ENCODE measurements around the gene SAXO1.

SAXO1 gene

DNA sequence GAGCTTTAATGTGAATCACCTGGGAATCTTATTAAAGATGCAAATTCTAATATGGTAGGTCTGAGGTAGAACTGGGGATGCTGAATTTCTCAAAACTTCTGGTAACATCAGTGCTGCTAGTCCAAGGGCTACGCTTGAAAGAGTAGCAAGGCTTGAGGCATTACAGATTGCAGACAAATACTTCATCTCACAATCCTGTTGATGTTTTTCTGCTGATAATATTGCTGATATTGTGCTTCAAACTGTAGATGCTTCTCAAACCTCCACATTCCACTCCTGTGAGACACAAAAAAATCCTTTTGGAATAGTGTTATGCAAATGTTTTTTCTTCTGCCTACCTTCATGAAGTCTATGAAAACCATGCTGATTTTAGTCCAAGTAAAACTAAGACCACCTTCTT is 139.5 kb downstream of the SAXO1 start:
- no peak overlapping the region for H3K4me3 ChIP-seq (ENCODE audit: low read length)
- TF ChIP-seq, protein P1, sequence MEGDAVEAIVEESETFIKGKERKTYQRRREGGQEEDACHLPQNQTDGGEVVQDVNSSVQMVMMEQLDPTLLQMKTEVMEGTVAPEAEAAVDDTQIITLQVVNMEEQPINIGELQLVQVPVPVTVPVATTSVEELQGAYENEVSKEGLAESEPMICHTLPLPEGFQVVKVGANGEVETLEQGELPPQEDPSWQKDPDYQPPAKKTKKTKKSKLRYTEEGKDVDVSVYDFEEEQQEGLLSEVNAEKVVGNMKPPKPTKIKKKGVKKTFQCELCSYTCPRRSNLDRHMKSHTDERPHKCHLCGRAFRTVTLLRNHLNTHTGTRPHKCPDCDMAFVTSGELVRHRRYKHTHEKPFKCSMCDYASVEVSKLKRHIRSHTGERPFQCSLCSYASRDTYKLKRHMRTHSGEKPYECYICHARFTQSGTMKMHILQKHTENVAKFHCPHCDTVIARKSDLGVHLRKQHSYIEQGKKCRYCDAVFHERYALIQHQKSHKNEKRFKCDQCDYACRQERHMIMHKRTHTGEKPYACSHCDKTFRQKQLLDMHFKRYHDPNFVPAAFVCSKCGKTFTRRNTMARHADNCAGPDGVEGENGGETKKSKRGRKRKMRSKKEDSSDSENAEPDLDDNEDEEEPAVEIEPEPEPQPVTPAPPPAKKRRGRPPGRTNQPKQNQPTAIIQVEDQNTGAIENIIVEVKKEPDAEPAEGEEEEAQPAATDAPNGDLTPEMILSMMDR (IDR thresholded peaks at IDR 0.05; ENCODE audit: insufficient read depth, low read depth, low read length, missing control alignments), result no peak
- no peak for DNase-seq (ENCODE audit: low read depth)

- peak; percentile 12 for DNase-seq (ENCODE audit: low read depth)
- TF ChIP-seq, protein P1 (IDR thresholded peaks at IDR 0.05; ENCODE audit: insufficient read depth, low read depth, low read length, missing control alignments), result no peak
- no peak overlapping the region for H3K4me3 ChIP-seq (ENCODE audit: low read length)
These were observed 140.0 kb downstream of the SAXO1 start for GRCh38 chr9:18893046-18893445.

GRCh38 chr9:18891946-18892670 is 140.9 kb downstream of the SAXO1 start:
- DNase-seq (ENCODE audit: low read depth), result no peak
- TF ChIP-seq, protein P1 (IDR thresholded peaks at IDR 0.05; ENCODE audit: insufficient read depth, low read depth, low read length, missing control alignments), result no peak
- H3K4me3 ChIP-seq (ENCODE audit: low read length), result no peak overlapping the region

- DNase-seq (ENCODE audit: low read depth), result peak; percentile 60
These were observed 142.6 kb downstream of the SAXO1 start for GRCh38 chr9:18890372-18890771.

DNA sequence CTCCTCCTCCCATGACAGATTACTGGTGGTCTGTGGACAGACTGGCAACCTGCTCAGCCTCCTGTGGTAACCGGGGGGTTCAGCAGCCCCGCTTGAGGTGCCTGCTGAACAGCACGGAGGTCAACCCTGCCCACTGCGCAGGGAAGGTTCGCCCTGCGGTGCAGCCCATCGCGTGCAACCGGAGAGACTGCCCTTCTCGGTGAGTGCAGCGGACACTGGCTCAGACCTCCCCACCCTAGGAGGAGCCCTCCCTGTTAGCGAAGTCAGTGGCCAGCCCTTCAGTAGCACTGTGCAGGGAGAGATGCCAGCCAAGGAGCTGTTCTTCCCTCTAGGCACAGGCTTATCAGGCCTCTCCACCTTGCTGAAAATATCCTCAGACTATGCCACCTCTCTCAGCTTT is 143.5 kb downstream of the SAXO1 start:
- H3K4me3 ChIP-seq (ENCODE audit: low read length), result no peak overlapping the region
- DNase-seq (ENCODE audit: low read depth), result no peak
- TF ChIP-seq, protein P1 (IDR thresholded peaks at IDR 0.05; ENCODE audit: insufficient read depth, low read depth, low read length, missing control alignments), result no peak

More at GRCh38 chr9:18890372-18890771, 142.6 kb downstream of the SAXO1 start:
- H3K4me3 ChIP-seq (ENCODE audit: low read length), result no peak overlapping the region
- TF ChIP-seq, protein P1 (IDR thresholded peaks at IDR 0.05; ENCODE audit: insufficient read depth, low read depth, low read length, missing control alignments), result no peak

GRCh38 chr9:18888290-18888689 is 144.7 kb downstream of the SAXO1 start:
- TF ChIP-seq, protein P1 (IDR thresholded peaks at IDR 0.05; ENCODE audit: insufficient read depth, low read depth, low read length, missing control alignments), result no peak
- H3K4me3 ChIP-seq (ENCODE audit: low read length), result no peak overlapping the region
- peak; percentile 8 for DNase-seq (ENCODE audit: low read depth)

- TF ChIP-seq, protein P1 (IDR thresholded peaks at IDR 0.05; ENCODE audit: insufficient read depth, low read depth, low read length, missing control alignments), result no peak
- DNase-seq (ENCODE audit: low read depth), result no peak
- H3K4me3 ChIP-seq (ENCODE audit: low read length), result no peak overlapping the region
These were observed 145.5 kb downstream of the SAXO1 start for GRCh38 chr9:18887546-18887945.

All from epithelial cell of esophagus (primary cell).